ENCODE measurements around the gene THBD.
A peak's percentile ranks its signal among the peaks of the same experiment; 100 is the strongest.

THBD gene, protein sequence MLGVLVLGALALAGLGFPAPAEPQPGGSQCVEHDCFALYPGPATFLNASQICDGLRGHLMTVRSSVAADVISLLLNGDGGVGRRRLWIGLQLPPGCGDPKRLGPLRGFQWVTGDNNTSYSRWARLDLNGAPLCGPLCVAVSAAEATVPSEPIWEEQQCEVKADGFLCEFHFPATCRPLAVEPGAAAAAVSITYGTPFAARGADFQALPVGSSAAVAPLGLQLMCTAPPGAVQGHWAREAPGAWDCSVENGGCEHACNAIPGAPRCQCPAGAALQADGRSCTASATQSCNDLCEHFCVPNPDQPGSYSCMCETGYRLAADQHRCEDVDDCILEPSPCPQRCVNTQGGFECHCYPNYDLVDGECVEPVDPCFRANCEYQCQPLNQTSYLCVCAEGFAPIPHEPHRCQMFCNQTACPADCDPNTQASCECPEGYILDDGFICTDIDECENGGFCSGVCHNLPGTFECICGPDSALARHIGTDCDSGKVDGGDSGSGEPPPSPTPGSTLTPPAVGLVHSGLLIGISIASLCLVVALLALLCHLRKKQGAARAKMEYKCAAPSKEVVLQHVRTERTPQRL

DNA sequence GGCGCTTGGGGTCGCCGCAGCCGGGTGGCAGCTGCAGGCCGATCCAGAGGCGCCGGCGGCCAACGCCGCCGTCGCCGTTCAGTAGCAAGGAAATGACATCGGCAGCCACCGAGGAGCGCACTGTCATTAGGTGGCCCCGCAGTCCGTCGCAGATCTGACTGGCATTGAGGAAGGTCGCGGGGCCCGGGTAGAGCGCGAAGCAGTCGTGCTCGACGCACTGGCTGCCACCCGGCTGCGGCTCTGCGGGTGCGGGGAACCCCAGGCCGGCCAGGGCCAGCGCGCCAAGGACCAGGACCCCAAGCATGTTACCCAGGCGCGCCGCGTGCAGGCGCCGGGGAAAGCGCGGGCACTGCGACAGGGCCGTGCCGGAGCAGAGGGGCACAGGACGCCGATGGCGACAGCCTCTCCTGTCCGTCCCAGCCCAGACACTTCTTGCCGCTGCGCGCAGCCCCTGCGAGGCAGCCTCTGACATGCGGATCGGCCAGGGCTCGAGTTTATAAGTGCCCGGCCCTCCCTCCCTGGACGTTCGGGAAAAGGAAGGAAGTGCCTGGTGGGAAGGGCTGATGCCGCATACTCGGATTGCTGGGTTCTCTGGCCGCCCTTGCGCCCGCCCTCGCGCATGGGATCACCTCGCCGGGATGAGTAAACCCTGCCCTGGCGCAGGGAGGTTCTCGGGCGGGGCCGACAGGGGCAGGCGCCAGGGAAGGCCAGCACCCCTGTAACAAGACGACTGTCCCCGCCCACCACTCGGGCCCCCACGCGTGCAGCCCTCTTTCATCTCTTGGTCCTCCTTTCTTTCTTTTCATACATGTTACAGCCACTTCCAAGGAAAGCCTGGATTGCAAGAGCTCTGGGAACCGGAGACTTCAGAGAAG, at the start of gene THBD:
TSS of gene THBD (minus strand) at position 472 of the 875 bp plus-strand sequence. CDS start at position 304, 168 bp downstream.
- DNase-seq (ENCODE audit: low read depth) = peak; percentile 78

GRCh38 chr20:23097636-23098580, 48.4 kb upstream of the THBD start:
- DNase-seq (ENCODE audit: low read depth) = no peak

- no peak for DNase-seq (ENCODE audit: low read depth)
Measured at GRCh38 chr20:23096986-23097520, 47.6 kb upstream of the THBD start.

- DNase-seq (ENCODE audit: low read depth) = no peak
Measured at GRCh38 chr20:23096097-23096496, 46.6 kb upstream of the THBD start.

DNA sequence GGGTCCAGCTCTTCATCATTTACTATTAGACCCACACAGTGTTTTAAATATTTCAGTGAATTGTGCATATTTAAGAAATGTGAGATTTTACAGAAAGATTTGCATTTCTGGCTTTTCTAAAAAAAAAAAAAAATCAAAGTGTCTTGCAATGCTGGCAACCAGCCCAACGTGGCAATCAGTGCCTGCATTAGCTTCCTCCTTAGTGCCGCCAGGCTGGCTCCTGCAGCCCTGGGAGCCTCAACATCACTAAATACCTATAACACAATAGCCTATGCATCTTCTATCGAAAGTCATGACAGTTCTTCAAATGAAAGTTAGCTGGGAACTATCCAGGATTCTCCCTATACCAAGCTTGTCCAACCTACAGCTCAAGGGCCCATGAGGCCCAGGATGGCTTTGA, 46.0 kb upstream of the THBD start:
- DNase-seq (ENCODE audit: low read depth) = no peak

DNA sequence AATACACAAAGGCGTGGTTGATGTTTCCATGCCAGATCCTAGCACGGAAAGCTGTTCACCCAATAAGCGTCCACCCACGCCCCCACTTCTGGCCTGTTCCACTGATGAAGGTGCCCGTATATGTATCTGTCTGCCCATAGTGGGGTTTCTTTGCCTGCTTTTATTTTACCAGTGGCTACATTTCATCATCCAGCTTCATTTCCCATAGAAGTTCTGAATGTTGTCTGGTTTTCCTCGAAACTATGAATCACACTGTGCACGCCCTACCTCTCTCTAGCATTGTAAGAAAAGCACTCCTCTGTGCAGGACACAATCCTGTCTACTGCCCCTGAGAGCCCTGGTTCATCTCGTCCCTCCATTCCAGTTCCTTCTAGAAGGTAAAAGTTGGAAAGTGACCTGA, 45.5 kb upstream of the THBD start:
- peak; percentile 78 for DNase-seq (ENCODE audit: low read depth)

DNA sequence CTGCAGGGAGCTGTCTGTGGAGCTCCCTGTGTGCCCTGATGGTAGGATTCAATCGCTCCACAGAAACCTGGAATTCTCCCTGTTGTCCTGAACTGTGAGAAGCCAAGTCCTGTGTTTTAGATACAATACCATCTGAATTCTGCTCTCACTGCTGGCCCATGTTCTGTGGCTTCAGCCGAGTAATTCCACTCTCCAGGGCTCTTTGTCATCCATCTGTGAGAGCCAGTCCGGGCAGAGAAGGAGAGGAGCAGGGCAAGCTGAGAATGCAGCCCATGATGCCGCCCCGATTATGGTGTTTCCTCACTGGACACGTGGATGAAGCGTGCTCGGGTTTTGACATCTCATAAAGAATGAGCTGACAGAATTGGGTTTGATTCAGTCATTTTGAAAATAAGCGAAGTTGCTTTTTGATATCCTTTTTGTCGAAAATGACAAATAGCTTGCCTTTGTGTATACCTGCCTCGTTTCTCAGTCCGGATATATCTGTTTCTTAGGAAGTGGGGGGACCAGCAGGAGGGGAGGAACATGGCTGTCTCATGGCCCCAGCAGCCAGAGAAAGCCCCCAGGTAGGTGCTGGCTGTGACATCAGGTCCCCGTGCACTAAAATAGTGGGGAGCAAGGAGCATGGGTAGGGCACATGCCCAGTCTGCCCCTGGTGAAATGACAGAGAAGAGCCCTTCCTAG, 44.9 kb upstream of the THBD start:
- no peak for DNase-seq (ENCODE audit: low read depth)

DNA sequence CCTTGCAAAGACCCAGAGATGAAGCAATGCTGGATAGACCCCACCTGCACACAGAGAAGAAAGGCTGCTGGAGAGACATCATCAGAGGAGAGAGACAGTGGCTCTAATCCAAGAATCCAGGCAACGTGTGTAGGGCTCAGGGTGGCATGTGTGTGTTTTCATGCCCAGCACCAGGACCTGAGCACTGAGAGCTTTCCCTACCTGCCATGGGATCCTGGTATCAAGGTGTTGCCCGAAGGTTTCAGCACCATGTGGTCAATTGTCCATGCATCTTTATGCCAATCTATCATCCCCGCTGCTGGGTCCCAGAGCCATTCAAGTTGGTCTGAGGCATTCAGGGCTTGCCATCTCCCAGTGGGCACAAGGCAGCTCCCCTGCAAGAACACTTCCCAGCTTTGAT, 44.1 kb upstream of the THBD start:
- no peak for DNase-seq (ENCODE audit: low read depth)

GRCh38 chr20:23092861-23093495, 43.5 kb upstream of the THBD start:
- no peak for DNase-seq (ENCODE audit: low read depth)

DNA sequence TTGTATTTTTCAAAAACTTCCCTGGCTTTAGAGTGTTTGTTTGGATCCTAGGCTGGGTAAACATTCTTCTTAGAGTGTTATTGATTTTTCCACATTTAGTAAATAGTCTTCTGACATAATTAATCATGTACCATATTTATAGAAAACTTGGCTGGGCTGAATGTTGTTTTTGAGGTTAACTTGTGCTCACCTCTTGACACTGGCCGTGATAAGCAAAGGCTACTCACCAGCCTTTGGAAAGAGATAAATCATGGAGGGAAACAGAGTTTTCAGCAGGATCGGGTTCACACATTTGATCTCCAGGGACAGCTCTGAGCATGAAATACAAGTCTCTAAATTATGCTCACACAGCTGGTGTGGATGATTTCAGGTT, 42.9 kb upstream of the THBD start:
- peak; percentile 69 for DNase-seq (ENCODE audit: low read depth)

DNA sequence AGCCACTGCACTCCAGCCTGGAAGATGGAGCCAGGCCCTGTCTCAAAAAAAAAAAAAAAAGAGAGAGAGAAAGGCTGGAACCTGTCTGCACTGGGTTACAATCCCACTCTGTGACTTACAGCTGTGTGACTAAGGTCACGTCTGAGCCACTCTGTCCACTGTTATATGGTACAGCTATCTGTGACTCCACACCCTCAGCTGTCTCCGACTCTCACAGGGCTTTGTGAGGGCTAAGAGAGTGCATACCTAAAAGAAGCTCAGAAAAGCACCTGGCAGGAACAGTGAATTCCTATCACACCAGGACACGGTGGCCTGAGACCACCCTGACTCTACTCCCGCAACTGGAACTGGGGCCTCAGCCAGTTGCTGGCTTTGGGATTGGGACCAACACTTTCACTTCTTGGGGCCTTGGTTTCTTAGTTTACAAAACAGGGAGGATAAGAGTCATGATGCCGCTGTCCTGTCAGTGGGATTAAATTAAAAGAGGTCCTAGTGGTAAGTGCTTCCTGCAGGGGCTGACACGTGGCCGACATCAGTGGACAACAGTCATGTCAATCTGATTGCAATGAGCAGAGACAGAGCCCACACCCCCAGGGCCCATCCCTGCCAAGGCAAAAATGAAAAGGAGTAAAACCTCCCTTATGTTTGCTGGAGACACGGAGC, 42.4 kb upstream of the THBD start:
- no peak for DNase-seq (ENCODE audit: low read depth)

GRCh38 chr20:23090878-23091277, 41.4 kb upstream of the THBD start:
- DNase-seq (ENCODE audit: low read depth) = no peak

DNA sequence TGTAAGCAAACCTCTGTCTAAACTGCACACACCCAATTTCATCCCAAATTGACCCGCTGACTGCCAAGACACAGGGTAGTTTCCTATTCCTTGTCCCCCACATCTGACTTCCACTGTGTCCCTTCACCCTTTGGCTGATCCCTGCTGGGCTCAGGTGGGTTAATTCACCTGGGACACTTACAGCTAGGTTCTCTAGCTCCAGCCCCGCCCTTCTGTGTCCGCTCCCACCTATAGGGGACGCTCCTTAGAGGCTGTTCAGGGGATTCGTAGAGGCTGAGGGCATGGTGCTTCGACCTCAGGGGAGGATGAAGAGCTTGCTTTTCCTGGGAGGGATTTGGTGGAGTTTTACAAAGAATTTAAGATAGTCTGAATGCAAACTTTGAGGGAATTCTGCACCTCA, 40.7 kb upstream of the THBD start:
- DNase-seq (ENCODE audit: low read depth) = no peak

GRCh38 chr20:23088866-23089265, 39.4 kb upstream of the THBD start:
- no peak for DNase-seq (ENCODE audit: low read depth)

- DNase-seq (ENCODE audit: low read depth) = no peak
Measured at GRCh38 chr20:23087587-23088251, 38.2 kb upstream of the THBD start.

DNA sequence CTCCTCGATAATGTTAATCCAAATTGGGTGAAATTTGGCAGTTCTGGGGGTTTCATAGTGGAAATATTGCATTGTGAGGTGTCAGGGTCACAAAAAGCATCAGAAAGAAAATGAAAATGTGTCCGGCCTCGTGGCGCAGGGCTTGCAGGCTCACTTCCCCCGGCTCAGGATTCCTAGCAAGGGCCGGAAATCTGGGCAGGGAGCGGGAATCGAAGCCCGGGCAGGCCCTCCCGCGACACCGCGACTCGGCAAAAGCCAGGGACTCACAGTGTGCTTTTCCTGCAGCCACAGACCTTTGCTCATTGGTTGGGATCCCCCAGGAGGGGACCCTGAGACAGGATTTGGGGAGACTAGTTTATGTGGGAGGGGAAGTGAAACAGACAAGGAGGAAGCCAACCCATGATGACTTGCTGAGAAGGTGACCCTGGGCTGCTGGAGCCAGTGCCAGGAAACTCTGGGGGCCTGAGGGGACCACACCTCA, 37.5 kb upstream of the THBD start:
- DNase-seq (ENCODE audit: low read depth) = no peak

DNA sequence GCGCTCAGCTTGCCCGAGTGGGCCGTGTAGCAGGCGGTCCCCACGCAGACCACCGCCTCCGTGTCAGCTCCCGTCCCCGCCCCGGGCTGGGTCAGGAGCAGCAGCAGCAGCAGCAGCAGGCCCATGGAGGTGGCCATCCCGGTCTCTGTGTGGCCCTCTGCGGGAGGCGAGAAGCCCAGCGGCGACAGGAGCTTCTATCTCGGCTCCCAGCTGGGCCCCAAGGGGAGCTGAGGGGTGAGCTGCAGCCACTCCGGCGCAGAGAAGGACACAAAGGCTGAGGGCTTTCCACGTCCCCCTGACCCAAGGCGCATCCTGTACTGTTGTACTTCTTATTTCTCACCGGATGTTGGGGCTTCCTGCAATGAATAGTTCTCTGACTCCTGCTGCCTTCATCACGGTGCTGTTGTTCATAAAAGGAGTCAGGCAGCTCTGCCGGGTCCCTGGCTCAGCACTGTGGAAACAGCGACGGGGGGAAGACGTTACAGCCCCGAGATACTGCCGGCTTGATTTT, 36.6 kb upstream of the THBD start, which contains the start of gene CD93:
TSS of gene CD93 (minus strand) at position 269 of the 511 bp plus-strand sequence. CDS start at position 137, 132 bp downstream.
- no peak for DNase-seq (ENCODE audit: low read depth)

GRCh38 chr20:23085436-23086055, 36.1 kb upstream of the THBD start:
- DNase-seq (ENCODE audit: low read depth) = no peak
